Neural cell (in vitro differentiated cells): ENCODE results near the gene KRTAP12-2.

ENCODE experiments used
- EZH2 ChIP-seq: fragments of 200-600, 300-800 bp; shearing (Covaris generic), sonication (generic); IDR thresholded peaks from 2 replicates; pipeline ENCODE4 v1.6.1; 2014; ENCODE audit warnings: antibody characterized with exemption, low read length, borderline replicate concordance, mild to moderate bottlenecking; ENCODE audit not compliant: insufficient read depth, poor library complexity, severe bottlenecking
- MXI1 ChIP-seq: fragments of 450-650 bp; conservative IDR thresholded peaks from 2 replicates; pipeline ENCODE4 v1.6.1; 2014; ENCODE audit warnings: antibody characterized with exemption, mild to moderate bottlenecking; ENCODE audit not compliant: poor library complexity, severe bottlenecking
- POLR2AphosphoS5 ChIP-seq: IDR thresholded peaks from 2 replicates; pipeline ENCODE4 v1.6.1; 2012
- RAD21 ChIP-seq: fragments of 450-650 bp; conservative IDR thresholded peaks from 2 replicates; pipeline ENCODE4 v1.6.1; 2014; ENCODE audit warnings: antibody characterized with exemption, mild to moderate bottlenecking, moderate library complexity
- REST ChIP-seq: IDR thresholded peaks from 2 replicates; pipeline ENCODE4 v1.6.1; 2012; ENCODE audit warnings: borderline replicate concordance
- TF ChIP-seq, protein P1 (sequence below): fragments of 450-650 bp; IDR thresholded peaks from 2 replicates; pipeline ENCODE4 v1.5.1; 2014; ENCODE audit warnings: antibody characterized with exemption, mild to moderate bottlenecking, moderate library complexity; ENCODE audit not compliant: poor library complexity, severe bottlenecking

DNA sequence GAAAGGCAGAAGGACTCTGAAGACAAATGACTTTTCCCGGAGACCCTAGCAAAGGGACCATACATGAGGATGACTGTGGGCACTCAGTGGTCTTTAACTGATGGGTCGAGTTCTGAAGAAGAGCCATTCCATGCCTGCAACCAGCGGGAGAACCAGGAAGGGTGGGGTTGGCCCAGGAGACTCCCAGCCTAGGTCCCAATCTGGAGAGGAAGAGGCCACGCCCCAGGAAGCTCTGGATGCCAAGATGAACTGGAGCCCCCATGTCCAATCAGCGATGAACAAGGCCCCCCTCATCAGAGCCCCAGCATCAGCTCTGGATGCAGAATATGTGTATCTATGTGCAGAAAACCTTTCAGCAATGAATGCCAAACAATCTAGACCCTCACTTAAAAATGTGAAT lies 26.0 kb downstream of the KRTAP12-2 start:
- TF ChIP-seq, protein P1, sequence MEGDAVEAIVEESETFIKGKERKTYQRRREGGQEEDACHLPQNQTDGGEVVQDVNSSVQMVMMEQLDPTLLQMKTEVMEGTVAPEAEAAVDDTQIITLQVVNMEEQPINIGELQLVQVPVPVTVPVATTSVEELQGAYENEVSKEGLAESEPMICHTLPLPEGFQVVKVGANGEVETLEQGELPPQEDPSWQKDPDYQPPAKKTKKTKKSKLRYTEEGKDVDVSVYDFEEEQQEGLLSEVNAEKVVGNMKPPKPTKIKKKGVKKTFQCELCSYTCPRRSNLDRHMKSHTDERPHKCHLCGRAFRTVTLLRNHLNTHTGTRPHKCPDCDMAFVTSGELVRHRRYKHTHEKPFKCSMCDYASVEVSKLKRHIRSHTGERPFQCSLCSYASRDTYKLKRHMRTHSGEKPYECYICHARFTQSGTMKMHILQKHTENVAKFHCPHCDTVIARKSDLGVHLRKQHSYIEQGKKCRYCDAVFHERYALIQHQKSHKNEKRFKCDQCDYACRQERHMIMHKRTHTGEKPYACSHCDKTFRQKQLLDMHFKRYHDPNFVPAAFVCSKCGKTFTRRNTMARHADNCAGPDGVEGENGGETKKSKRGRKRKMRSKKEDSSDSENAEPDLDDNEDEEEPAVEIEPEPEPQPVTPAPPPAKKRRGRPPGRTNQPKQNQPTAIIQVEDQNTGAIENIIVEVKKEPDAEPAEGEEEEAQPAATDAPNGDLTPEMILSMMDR, result no peak
- TF ChIP-seq RAD21 (no peak), EZH2 (no peak), REST (no peak), POLR2AphosphoS5 (no peak), MXI1 (no peak)
